ENCODE measurements around the gene IDH3B. TPM values are rescaled to one million over a fixed set of nuclear protein-coding genes. Genes with fewer than 3 reads are reported as not detected.

IDH3B gene
- total and polyA plus RNA-seq, 2 of the 13 experiments (the other 11 are each of a cell fraction or from before 2014, with no cell fraction given), result 215 to 254 TPM

- TF ChIP-seq TFDP2 (CRISPR knock-in tag; IDR thresholded peaks at IDR 0.05) (no peak), NCOA5 (CRISPR knock-in tag; IDR thresholded peaks at IDR 0.05) (peak; percentile 59; the same call in 1 of the 2 replicates), BORCS8-MEF2B (CRISPR knock-in tag; IDR thresholded peaks at IDR 0.05) (peak; percentile 30; the same call in 1 of the 2 replicates), ZNF547 (CRISPR knock-in tag; IDR thresholded peaks at IDR 0.05) (0 out of 2 replicates have a peak, but pooled peaks have one; percentile 49), SMARCC2 (IDR thresholded peaks at IDR 0.05) (no peak), HOXD1 (CRISPR knock-in tag; IDR thresholded peaks at IDR 0.05) (no peak), AGO1 (IDR thresholded peaks at IDR 0.05; ENCODE audit: low read depth, low read length, poor library complexity, severe bottlenecking) (peak; percentile 85), CEBPB (IDR thresholded peaks at IDR 0.05; ENCODE audit: borderline replicate concordance, low read depth, low read length) (no peak), ZNF558 (CRISPR knock-in tag; IDR thresholded peaks at IDR 0.05; ENCODE audit: borderline replicate concordance) (no peak), PCBP1 (IDR thresholded peaks at IDR 0.05; ENCODE audit: borderline replicate concordance, low read depth, low read length) (no peak), CAMTA2 (CRISPR knock-in tag; IDR thresholded peaks at IDR 0.05; ENCODE audit: borderline replicate concordance) (0 out of 2 replicates have a peak, but pooled peaks have one; percentile 3), ZNF143 (CRISPR knock-in tag; IDR thresholded peaks at IDR 0.05) (peak; percentile 4), PTBP1 (IDR thresholded peaks at IDR 0.05; ENCODE audit: low read depth, low read length, poor library complexity, severe bottlenecking) (peak; percentile 45), NRL (CRISPR knock-in tag; IDR thresholded peaks at IDR 0.05; ENCODE audit: borderline replicate concordance) (peak; percentile 61; the same call in 1 of the 2 replicates), ZBED4 (CRISPR knock-in tag; IDR thresholded peaks at IDR 0.05; ENCODE audit: borderline replicate concordance) (no peak)
Measured at GRCh38 chr20:2658414-2659354, 5.3 kb downstream of the IDH3B start (continued).

Data from HepG2 (cell line).